Measurements from ENCODE around the gene PITPNM3. TPM values are rescaled to one million over a fixed set of nuclear protein-coding genes. Genes with fewer than 3 reads are reported as not detected.

PITPNM3 gene
- total RNA-seq, 1 donor from 2014 or later: 1.4 TPM

- no peak overlapping the region for H3K27ac Mint-ChIP-seq (ENCODE audit: unreplicated experiment)
- peaks cover 2% of the 10 kb centered on the region for H3K9me3 Mint-ChIP-seq (ENCODE audit: unreplicated experiment)
- no peak for DNase-seq
- no peaks in the 10 kb centered on the region for H3K36me3 Mint-ChIP-seq (ENCODE audit: unreplicated experiment)
- H3K4me1 Mint-ChIP-seq (ENCODE audit: low read depth, unreplicated experiment): no peaks in the 10 kb centered on the region
- H3K27me3 Mint-ChIP-seq (ENCODE audit: unreplicated experiment): peaks cover 6% of the 10 kb centered on the region
- TF ChIP-seq CTCF (IDR thresholded peaks at IDR 0.05; ENCODE audit: partially characterized antibody, unreplicated experiment): no peak
- no peak overlapping the region for H3K4me3 Mint-ChIP-seq (ENCODE audit: unreplicated experiment)
Observed at GRCh38 chr17:6408276-6408675, 148.1 kb downstream of the PITPNM3 start.

GRCh38 chr17:6402258-6402657 is 154.1 kb downstream of the PITPNM3 start:
- Mint-ChIP-seq H3K27ac (ENCODE audit: unreplicated experiment) (no peak overlapping the region), H3K9me3 (ENCODE audit: unreplicated experiment) (peaks cover 5% of the 10 kb centered on the region), H3K4me1 (ENCODE audit: low read depth, unreplicated experiment) (no peaks in the 10 kb centered on the region), H3K4me3 (ENCODE audit: unreplicated experiment) (no peak overlapping the region), H3K27me3 (ENCODE audit: unreplicated experiment) (peaks cover 3% of the 10 kb centered on the region), H3K36me3 (ENCODE audit: unreplicated experiment) (peaks cover 7% of the 10 kb centered on the region)
- no peak for DNase-seq
- no peak for TF ChIP-seq CTCF (IDR thresholded peaks at IDR 0.05; ENCODE audit: partially characterized antibody, unreplicated experiment)

Other genes with a start within 250 kb of the PITPNM3 start
- gene AIPL1, start 121.4 kb downstream of the PITPNM3 start, total RNA-seq (ENCODE audit: unreplicated experiment): 0.76 TPM
- gene PIMREG, start 112.1 kb downstream of the PITPNM3 start, total RNA-seq (ENCODE audit: unreplicated experiment): 28.4 TPM
- 25.6 TPM for gene KIAA0753, start 84.2 kb upstream of the PITPNM3 start, total RNA-seq (ENCODE audit: unreplicated experiment)
- gene TXNDC17, start 84.5 kb upstream of the PITPNM3 start, total RNA-seq (ENCODE audit: unreplicated experiment): 89.5 TPM
- 12.7 TPM for gene MED31, start 95.0 kb upstream of the PITPNM3 start, total RNA-seq (ENCODE audit: unreplicated experiment)
- gene C17orf100, start 95.2 kb upstream of the PITPNM3 start, total RNA-seq (ENCODE audit: unreplicated experiment): 4.6 TPM
- gene SLC13A5, start 156.8 kb upstream of the PITPNM3 start, total RNA-seq (ENCODE audit: unreplicated experiment): not detected
- gene XAF1, start 199.5 kb upstream of the PITPNM3 start, total RNA-seq (ENCODE audit: unreplicated experiment): not detected
- not detected for gene FBXO39, start 219.7 kb upstream of the PITPNM3 start, total RNA-seq (ENCODE audit: unreplicated experiment)